ENCODE results near the gene EYS. TPM values are rescaled to one million over a fixed set of nuclear protein-coding genes. Genes with fewer than 3 reads are reported as not detected.

EYS gene
- total RNA-seq, 4 donors from 2014 or later, result under 0.01 TPM; not detected in 3

- intact Hi-C loops (cut with DNase I), result no loop called here
- H3K27ac ChIP-seq (replicated peaks in 1 of 4), result no peak overlapping the region
- H3K27me3 ChIP-seq, result no peaks in the 10 kb centered on the region
- no peaks in the 10 kb centered on the region for H3K4me1 ChIP-seq
- no peak overlapping the region for H3K4me3 ChIP-seq
- DNase-seq (ENCODE audit: extremely low spot score), result no peak
- no peaks in the 10 kb centered on the region for H3K36me3 ChIP-seq
- TF ChIP-seq POLR2AphosphoS5 (IDR thresholded peaks at IDR 0.05) (no peak), POLR2A (IDR thresholded peaks at IDR 0.05; ENCODE audit: low read depth) (no peak), CTCF (IDR thresholded peaks at IDR 0.05) (no peak), EP300 (IDR thresholded peaks at IDR 0.05) (no peak)
- 87% methylated on average over 3 of the region's 3 CpGs for WGBS
- no peaks in the 10 kb centered on the region for H3K9me3 ChIP-seq
Observed at GRCh38 chr6:64486578-64487351, 1220.3 kb downstream of the EYS start.

GRCh38 chr6:64483956-64484499 lies 1223.0 kb downstream of the EYS start:
- Histone ChIP-seq H3K4me1 (no peaks in the 10 kb centered on the region), H3K9me3 (no peaks in the 10 kb centered on the region), H3K27ac (replicated peaks in 1 of 4) (no peak overlapping the region), H3K36me3 (no peaks in the 10 kb centered on the region), H3K27me3 (no peaks in the 10 kb centered on the region), H3K4me3 (no peak overlapping the region)
- intact Hi-C loops (cut with DNase I), result no loop called here
- WGBS, result 88% methylated on average over 2 of the region's 2 CpGs
- no peak for DNase-seq (ENCODE audit: extremely low spot score)
- TF ChIP-seq EP300 (IDR thresholded peaks at IDR 0.05) (no peak), CTCF (IDR thresholded peaks at IDR 0.05) (no peak), POLR2AphosphoS5 (IDR thresholded peaks at IDR 0.05) (no peak), POLR2A (IDR thresholded peaks at IDR 0.05; ENCODE audit: low read depth) (no peak)

- no peak overlapping the region for H3K4me3 ChIP-seq
- no peaks in the 10 kb centered on the region for H3K4me1 ChIP-seq
- no peak for DNase-seq (ENCODE audit: extremely low spot score)
- H3K27ac ChIP-seq (replicated peaks in 1 of 4), result no peak overlapping the region
- 73% methylated on average over 2 of the region's 2 CpGs for WGBS
- no peak for TF ChIP-seq POLR2AphosphoS5 (IDR thresholded peaks at IDR 0.05)
- no peak for TF ChIP-seq POLR2A (IDR thresholded peaks at IDR 0.05; ENCODE audit: low read depth)
- TF ChIP-seq CTCF (IDR thresholded peaks at IDR 0.05), result no peak
- TF ChIP-seq EP300 (IDR thresholded peaks at IDR 0.05), result no peak
- no peaks in the 10 kb centered on the region for H3K36me3 ChIP-seq
- H3K27me3 ChIP-seq, result no peaks in the 10 kb centered on the region
- intact Hi-C loops (cut with DNase I), result no loop called here
- no peaks in the 10 kb centered on the region for H3K9me3 ChIP-seq
Observed at GRCh38 chr6:64482631-64483030, 1224.4 kb downstream of the EYS start.

GRCh38 chr6:64479134-64479533 lies 1227.9 kb downstream of the EYS start:
- Histone ChIP-seq H3K27ac (replicated peaks in 1 of 4) (no peak overlapping the region), H3K4me3 (no peak overlapping the region), H3K4me1 (no peaks in the 10 kb centered on the region), H3K36me3 (no peaks in the 10 kb centered on the region), H3K9me3 (no peaks in the 10 kb centered on the region), H3K27me3 (no peaks in the 10 kb centered on the region)
- 86% methylated on average over 1 of the region's 1 CpG for WGBS
- no peak for TF ChIP-seq POLR2A (IDR thresholded peaks at IDR 0.05; ENCODE audit: low read depth)
- no peak for TF ChIP-seq CTCF (IDR thresholded peaks at IDR 0.05)
- no peak for TF ChIP-seq POLR2AphosphoS5 (IDR thresholded peaks at IDR 0.05)
- TF ChIP-seq EP300 (IDR thresholded peaks at IDR 0.05), result no peak
- DNase-seq (ENCODE audit: extremely low spot score), result no peak
- intact Hi-C loops (cut with DNase I), result no loop called here
